ENCODE data around the gene GABBR1.
"Not testable (repeated sequence)": the region's sequence is repeated elsewhere in the genome, so short reads cannot be mapped to it uniquely, and the experiment has no call there.

Gene GABBR1

GRCh38 chr6:29632789-29633533 is at the start of gene GABBR1:
TSS of gene GABBR1 (minus strand) at chr6:29633183. CDS start at chr6:29632385, 798 bp downstream.
- DNase-seq (ENCODE audit: low read depth in 2 of 2), result peak; percentile 49 to 70

- DNase-seq (ENCODE audit: low read depth in 2 of 2), result no peak
Observed at GRCh38 chr6:29681811-29682210, 48.8 kb upstream of the GABBR1 start.

- no peak for DNase-seq (ENCODE audit: low read depth in 2 of 2)
Observed at GRCh38 chr6:29680904-29681303, 47.9 kb upstream of the GABBR1 start, which contains the start of gene ZFP57. TSS of gene ZFP57 (minus strand) at chr6:29681152. CDS start at chr6:29677003, 4,149 bp downstream.

DNA sequence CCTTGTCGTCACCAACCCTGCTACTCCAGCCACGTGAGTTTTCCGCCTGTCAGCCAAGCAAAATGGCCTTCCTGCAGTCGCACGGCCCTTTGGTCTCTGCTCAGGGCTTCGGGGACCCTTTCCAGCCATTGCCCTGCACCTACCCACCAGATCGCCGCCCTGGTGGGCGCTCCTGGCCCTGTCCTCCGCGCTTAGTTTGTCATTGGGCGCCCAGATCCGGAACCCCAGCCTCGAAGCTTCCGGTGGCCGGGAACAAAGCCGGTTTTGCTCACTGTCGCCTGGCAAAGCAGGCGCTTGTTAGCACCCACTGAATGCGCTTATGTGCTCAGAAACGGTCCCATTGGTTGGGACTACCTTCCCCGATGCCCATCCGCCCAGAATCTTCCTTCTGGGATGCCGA is 47.4 kb upstream of the GABBR1 start:
- no peak for DNase-seq (ENCODE audit: low read depth in 2 of 2)

GRCh38 chr6:29679962-29680361 is 47.0 kb upstream of the GABBR1 start:
- no peak for DNase-seq (ENCODE audit: low read depth in 2 of 2)

DNA sequence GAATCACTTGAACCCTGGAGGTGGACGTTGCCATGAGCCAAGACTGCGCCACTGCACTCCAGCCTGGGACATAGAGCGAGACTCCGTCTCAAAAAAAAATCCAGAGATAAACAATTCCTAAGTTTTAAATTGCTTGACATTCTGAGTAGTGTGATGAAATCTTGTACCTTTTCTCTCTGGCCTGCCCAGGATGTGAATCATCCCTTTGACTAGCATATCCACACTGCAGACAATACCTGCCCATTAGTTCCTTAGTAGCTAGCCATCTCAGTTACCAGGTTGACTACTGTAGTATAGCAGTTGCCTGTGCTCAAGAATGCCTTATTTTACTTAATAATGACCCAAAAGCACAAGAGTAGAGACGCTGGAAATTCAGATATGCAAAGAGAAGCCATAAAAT is 45.1 kb upstream of the GABBR1 start:
- DNase-seq (ENCODE audit: low read depth in 2 of 2), result no peak

GRCh38 chr6:29676981-29677601 is 44.1 kb upstream of the GABBR1 start:
- DNase-seq (ENCODE audit: low read depth in 2 of 2), result no peak

GRCh38 chr6:29675561-29675960 is 42.6 kb upstream of the GABBR1 start:
- no peak for DNase-seq (ENCODE audit: low read depth in 2 of 2)

- no peak for DNase-seq (ENCODE audit: low read depth in 2 of 2)
Observed at GRCh38 chr6:29674008-29674407, 41.0 kb upstream of the GABBR1 start.

DNA sequence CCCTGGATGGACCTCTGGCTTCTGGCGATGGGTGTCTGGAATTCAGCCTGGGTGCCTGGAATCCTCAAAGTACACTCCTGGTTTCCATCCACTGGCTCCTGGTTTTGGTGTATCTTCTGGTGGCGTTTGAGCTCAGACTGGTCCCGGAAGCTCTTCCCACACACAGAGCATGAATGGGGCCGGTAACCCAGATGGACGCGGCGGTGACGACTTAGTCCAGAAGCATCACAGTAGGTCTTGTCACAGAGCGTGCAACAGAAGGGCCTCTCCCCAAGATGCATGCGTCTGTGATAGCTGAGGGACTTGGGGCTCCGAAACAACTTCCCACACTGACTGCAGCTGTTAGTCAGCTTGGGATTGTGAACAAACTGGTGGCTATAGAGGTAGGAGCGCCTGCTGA is 40.2 kb upstream of the GABBR1 start:
- no peak for DNase-seq (ENCODE audit: low read depth in 2 of 2)

DNA sequence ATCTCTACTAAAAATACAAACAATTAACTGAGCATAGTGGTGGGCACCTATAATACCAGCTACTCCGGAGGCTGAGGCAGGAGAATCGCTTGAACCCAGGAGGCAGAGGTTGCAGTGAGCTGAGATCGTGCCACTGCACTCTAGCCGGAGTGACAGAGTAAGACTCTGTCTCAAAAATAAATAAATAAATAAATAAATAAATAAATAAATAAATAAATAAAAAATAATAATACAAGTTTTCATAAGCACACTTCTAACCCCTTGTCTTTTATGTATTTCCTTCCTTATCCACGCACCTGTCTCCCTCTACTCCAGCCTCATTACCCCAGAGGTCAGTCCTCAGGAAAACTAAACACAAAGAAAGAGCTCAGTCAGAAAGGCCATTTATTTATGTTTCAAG is 39.1 kb upstream of the GABBR1 start:
- DNase-seq (ENCODE audit: low read depth in 2 of 2), result not testable (repeated sequence)

DNA sequence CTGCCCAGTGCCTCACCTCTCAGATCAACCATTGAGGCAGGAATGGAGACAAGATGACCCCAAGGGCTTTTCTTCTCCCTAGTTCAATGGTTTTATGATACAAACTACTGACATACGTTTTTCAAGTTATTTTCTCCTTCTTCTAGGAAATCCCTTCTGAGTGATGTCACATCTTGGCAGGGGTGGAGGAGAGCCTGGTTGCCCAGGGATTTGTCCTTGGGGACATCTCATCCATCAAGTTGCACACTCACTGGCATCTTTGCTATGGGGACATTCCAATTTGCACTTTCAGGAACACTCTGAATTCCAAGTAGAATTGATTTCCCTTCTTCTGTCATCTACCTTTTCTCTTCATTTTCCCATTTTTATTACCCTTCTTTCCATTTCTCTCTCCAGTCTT is 38.0 kb upstream of the GABBR1 start:
- DNase-seq (ENCODE audit: low read depth in 2 of 2), result no peak

GRCh38 chr6:29667158-29667557 is 34.2 kb upstream of the GABBR1 start:
- no peak for DNase-seq (ENCODE audit: low read depth in 2 of 2)

DNA sequence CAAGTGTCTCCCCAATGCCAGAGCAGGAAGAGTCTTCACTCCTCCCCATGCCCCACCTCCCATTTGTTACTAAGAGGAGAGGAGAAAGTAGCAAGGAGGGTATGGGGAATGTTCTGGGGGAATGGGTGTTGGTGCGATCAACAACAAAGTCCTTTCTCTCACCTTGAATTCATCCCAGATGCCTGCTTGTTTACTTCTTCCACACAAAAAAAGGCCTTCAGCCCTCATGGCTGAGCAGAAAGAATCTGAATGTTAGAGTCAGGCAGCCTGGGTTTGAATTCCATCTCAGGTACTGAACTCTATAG is 33.8 kb upstream of the GABBR1 start:
- no peak for DNase-seq (ENCODE audit: low read depth in 2 of 2)

DNA sequence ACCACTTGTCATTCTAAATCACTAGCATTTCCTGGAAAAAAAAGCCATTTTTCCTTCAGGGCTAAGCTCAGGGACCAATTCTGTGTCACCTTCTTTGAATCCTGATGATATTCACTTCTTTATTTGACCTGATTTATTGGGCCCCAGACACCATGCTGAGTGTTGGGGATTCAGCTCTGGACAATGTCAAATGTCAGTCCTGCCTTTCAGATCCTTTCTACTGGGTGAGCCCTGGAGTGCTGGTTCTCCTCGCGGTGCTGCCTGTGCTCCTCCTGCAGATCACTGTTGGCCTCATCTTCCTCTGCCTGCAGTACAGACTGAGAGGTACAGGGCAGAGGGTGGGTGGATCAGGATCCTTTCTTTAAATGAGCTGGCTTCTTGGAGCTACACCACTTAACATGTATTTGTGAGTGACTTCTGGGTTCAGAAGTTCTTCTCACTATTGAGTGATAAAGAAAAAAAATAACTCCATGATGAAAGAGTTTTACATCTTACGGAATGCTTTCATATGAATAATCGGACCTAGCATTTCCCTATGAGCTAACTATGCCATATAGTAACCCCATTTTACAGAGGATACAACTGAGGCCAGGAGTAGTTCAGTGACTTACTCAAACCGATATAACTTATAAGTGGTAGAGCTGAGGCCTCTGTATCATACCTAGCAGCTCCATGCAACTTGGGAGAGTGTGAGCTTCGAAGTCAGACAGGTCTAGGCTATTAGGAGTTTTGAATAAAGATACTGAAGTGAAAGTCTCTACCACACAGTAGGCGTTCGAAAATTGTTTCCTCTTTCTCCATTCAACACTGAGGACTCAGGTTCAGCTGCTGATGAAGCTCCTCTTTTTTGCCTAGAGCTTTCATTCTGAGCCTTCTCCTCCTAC is 33.2 kb upstream of the GABBR1 start:
- DNase-seq (ENCODE audit: low read depth in 2 of 2), result no peak

GRCh38 chr6:29663300-29664042 is 30.5 kb upstream of the GABBR1 start:
- no peak for DNase-seq (ENCODE audit: low read depth in 2 of 2)

DNA sequence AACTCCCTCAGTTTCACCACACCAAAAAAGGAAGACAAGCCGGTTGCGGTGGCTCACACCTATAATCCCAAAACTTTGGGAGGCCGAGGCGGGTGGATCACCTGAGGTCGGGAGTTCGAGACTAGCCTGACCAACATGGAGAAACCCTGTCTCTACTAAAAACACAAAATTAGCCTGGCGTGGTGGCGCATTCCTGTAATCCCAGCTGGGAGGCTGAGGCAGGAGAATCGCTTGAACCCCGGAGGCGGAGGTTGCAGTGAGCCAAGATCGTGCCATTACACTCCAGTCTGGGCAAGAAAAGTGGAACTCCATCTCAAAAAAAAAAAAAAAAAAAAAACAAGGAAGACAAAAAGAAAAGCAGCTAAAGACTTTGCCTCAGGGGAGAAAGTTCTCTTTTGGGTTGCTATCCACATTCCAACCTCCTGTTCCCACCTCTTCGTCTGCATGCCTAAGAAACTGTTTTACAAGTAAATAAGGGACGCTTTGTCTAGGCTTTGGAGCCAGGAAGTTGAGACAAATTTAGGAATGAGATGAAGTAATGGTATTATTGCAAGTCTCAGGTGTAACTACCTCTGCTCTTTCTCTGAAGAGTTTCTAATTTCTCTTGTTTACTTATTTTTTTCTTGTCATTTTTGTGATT is 28.6 kb upstream of the GABBR1 start:
- not testable (repeated sequence) for DNase-seq (ENCODE audit: low read depth in 2 of 2)

GRCh38 chr6:29661071-29661470 is 28.1 kb upstream of the GABBR1 start:
- DNase-seq (ENCODE audit: low read depth in 2 of 2), result no peak

DNA sequence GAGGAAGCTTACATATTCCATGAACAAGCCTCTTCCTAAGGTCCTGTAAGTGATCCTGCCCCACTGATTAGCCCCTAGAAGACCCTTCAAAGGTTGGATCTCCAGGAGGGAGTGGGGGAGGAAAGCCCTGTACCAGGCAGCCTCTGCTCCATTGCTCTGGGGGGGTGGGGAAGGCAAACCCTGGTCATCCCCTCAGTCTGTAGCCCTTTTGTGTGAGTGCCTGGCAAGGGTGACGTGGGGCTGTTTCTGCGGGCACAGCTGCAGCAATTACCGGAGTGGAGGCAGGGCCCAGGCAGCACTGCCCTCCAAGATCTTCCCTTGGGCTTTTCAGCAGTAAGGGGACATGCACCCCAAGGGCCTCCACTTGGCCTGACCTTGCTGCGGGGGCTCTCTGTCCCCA is 23.8 kb upstream of the GABBR1 start, which contains the start of gene MOG:
Gene MOG, plus strand, starts transcription at position 295 of the 400 bp plus-strand sequence. CDS start 118 bp downstream, outside the sequence.
- DNase-seq (ENCODE audit: low read depth in 2 of 2), result no peak

DNA sequence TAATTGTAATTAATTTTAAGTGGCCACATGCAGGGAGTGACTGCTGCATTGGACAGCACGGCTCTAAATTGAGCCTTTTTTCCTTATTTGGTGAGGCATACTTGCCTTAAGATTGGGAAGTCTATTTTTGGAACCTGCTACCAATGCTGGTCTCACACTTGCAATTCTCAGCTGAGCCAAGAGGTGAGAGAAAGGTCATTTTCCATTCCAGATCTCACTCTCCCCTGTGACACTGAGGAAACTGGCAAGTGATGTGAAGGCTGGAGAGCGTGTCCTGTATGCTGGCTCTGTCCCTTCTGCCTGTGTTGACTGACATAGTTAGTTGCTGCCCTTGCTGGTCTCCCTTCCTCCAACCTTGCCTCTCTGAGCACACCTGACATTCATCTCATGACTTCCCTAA is 23.2 kb upstream of the GABBR1 start:
- DNase-seq (ENCODE audit: low read depth in 2 of 2), result no peak

DNA sequence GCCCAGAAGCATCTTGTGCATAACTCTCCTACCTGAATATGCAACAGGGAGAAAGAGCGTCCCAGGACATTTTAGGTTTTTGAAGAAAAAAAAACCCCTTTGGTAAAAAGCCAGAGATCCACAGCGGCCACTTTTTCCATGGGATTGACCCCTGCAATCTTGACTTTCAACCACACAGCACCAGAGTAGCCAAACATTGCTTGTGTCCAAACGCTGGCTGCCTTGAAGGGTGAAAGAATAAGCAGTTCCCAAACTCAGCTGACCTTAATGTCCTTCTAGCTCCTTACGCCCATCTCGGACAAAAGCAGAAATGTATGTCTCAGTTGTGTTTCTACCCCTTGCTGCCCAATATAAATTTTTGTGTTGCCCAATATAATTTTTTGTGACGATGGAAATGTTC is 22.7 kb upstream of the GABBR1 start:
- no peak for DNase-seq (ENCODE audit: low read depth in 2 of 2)
